H1 (cell line): ENCODE results near the gene LBX1. TPM values are rescaled to one million over a fixed set of nuclear protein-coding genes. Genes with fewer than 3 reads are reported as not detected.

Experiments
- CTCF ChIA-PET: fragments of 300-600 bp; sonication (Branson Sonifier 250); formaldehyde crosslinking; loops from one replicate; lab custom pipeline; 2021; ENCODE audit not compliant: partially characterized antibody; lab: Charles Lee
- POLR2A ChIA-PET: fragments of 300-600 bp; sonication (Branson Sonifier 250); formaldehyde crosslinking; loops from one replicate; lab custom pipeline; 2021; ENCODE audit warnings: inconsistent platforms; ENCODE audit not compliant: partially characterized antibody; lab: Charles Lee
- DNase-seq, 2 experiments: peaks; one replicate each; pipeline versions ENCODE4 v3.0.0 to v3.0.0-alpha.2; 2010 to 2022; ENCODE audit warnings: low spot score in 2 of 2, low read depth in 1 of 2, mixed read lengths in 1 of 2
- FAIRE-seq: peaks from 2 replicates; lab custom pipeline; 2011; peaks lifted over from hg19 to GRCh38; lab: Jason Lieb, UNC
- H2AFZ ChIP-seq: 2 replicates; pipeline ENCODE4 v1.8.1; 2012; ENCODE audit warnings: low read length, inconsistent platforms
- H2AK5ac ChIP-seq: 2 replicates; pipeline ENCODE4 v1.6.1; 2013; ENCODE audit warnings: low read depth, low read length
- H2BK120ac ChIP-seq: replicated peaks from 2 replicates; pipeline ENCODE3; 2013; ENCODE audit warnings: low read depth, low read length, inconsistent platforms
- H2BK12ac ChIP-seq: 2 replicates; pipeline ENCODE4 v1.6.1; 2013; ENCODE audit warnings: low read depth, low read length
- H2BK15ac ChIP-seq: 2 replicates; pipeline ENCODE4 v1.6.1; 2013; ENCODE audit warnings: low read length
- H2BK20ac ChIP-seq: 2 replicates; pipeline ENCODE4 v1.6.1; 2013; ENCODE audit warnings: low read length
- H2BK5ac ChIP-seq: 2 replicates; pipeline ENCODE4 v1.6.1; 2013; ENCODE audit warnings: low read depth, low read length
- H3K14ac ChIP-seq: 2 replicates; pipeline ENCODE4 v1.6.1; 2013; ENCODE audit warnings: inconsistent platforms; ENCODE audit not compliant: insufficient read length
- H3K18ac ChIP-seq: 2 replicates; pipeline ENCODE4 v1.6.1; 2013; ENCODE audit warnings: low read length; ENCODE audit errors: extremely low read depth
- H3K23ac ChIP-seq: 2 replicates; pipeline ENCODE4 v1.6.1; 2013; ENCODE audit warnings: inconsistent platforms; ENCODE audit not compliant: insufficient read length
- H3K23me2 ChIP-seq: 2 replicates; pipeline ENCODE4 v1.6.1; 2013; ENCODE audit warnings: low read depth, low read length
- H3K27ac ChIP-seq: 2 replicates; pipeline ENCODE4 v1.6.1; 2011; ENCODE audit warnings: low read depth, low read length, inconsistent platforms
- H3K27me3 ChIP-seq, 4 experiments: replicated peaks in 1 of 4; 1 replicate in 1 of 4; 2 replicates in 3 of 4; pipeline versions ENCODE4 v1.6.1 to v1.8.1; 2011 to 2013; ENCODE audit warnings: low read length in 3 of 4, mild to moderate bottlenecking in 3 of 4, inconsistent platforms in 2 of 4, mixed read lengths in 2 of 4, moderate library complexity in 1 of 4; ENCODE audit not compliant: control insufficient read depth in 3 of 4, insufficient read depth in 3 of 4; ENCODE audit errors: extremely low read depth in 1 of 4
- H3K36me3 ChIP-seq, 4 experiments: 2 replicates each; pipeline versions ENCODE4 v1.6.1 to v1.8.1; 2011 to 2013; ENCODE audit warnings: mild to moderate bottlenecking in 4 of 4, low read length in 3 of 4, moderate library complexity in 2 of 4, control low read depth in 1 of 4, inconsistent platforms in 1 of 4; ENCODE audit not compliant: insufficient read depth in 4 of 4, control insufficient read depth in 2 of 4
- H3K4ac ChIP-seq: replicated peaks from 2 replicates; pipeline ENCODE3; 2013; ENCODE audit warnings: low read length, low read depth, mixed read lengths, inconsistent platforms; ENCODE audit not compliant: insufficient read length
- H3K4me1 ChIP-seq, 4 experiments: replicated peaks in 1 of 4; 1 replicate in 1 of 4; 2 replicates in 3 of 4; pipeline versions ENCODE4 v1.6.1 to v1.8.1; 2011 to 2013; ENCODE audit warnings: low read length in 3 of 4, inconsistent platforms in 2 of 4, mixed read lengths in 1 of 4; ENCODE audit not compliant: insufficient read depth in 4 of 4, control insufficient read depth in 3 of 4
- H3K4me2 ChIP-seq, 2 experiments: 2 replicates each; pipeline versions ENCODE4 v1.6.1 to v1.8.1; 2011 to 2013; ENCODE audit warnings: low read depth in 2 of 2, low read length in 2 of 2, control low read depth in 1 of 2, inconsistent platforms in 1 of 2, mild to moderate bottlenecking in 1 of 2; ENCODE audit not compliant: insufficient read depth in 1 of 2
- H3K4me3 ChIP-seq, 4 experiments: fragments of 200-600, 300-600 bp in 1 of 4; sonication (generic), shearing (Covaris generic), sonication (Bioruptor Twin) in 1 of 4; 2 replicates each; pipeline versions ENCODE4 v1.5.1 to v1.8.1; 2011 to 2016; ENCODE audit warnings: low read length in 4 of 4, low read depth in 3 of 4, control low read depth in 2 of 4, inconsistent platforms in 2 of 4, mild to moderate bottlenecking in 2 of 4, mixed read lengths in 1 of 4, moderate library complexity in 1 of 4; ENCODE audit not compliant: insufficient read depth in 2 of 4; ENCODE audit errors: extremely low read depth in 1 of 4
- H3K56ac ChIP-seq: replicated peaks from 2 replicates; pipeline ENCODE3; 2013; ENCODE audit warnings: low read depth, mild to moderate bottlenecking, mixed read lengths, low read length, inconsistent platforms; ENCODE audit not compliant: insufficient read length
- H3K79me1 ChIP-seq: 2 replicates; pipeline ENCODE4 v1.6.1; 2013; ENCODE audit warnings: low read depth, low read length, control low read depth
- H3K79me2 ChIP-seq, 2 experiments: 2 replicates each; pipeline versions ENCODE4 v1.6.1 to v1.8.1; 2012 to 2013; ENCODE audit warnings: low read length in 2 of 2, mild to moderate bottlenecking in 2 of 2, inconsistent platforms in 1 of 2; ENCODE audit not compliant: insufficient read depth in 2 of 2, control insufficient read depth in 1 of 2
- H3K9ac ChIP-seq, 4 experiments: replicated peaks in 1 of 4; 1 replicate in 1 of 4; 2 replicates in 3 of 4; pipeline versions ENCODE4 v1.6.1 to v1.8.1; 2011 to 2013; ENCODE audit warnings: low read depth in 3 of 4, low read length in 3 of 4, control low read depth in 2 of 4, mild to moderate bottlenecking in 2 of 4, moderate library complexity in 2 of 4, inconsistent platforms in 1 of 4; ENCODE audit errors: extremely low read depth in 1 of 4
- H3K9me3 ChIP-seq, 2 experiments: 2 replicates each; pipeline versions ENCODE4 v1.6.1 to v1.8.1; 2012 to 2013; ENCODE audit warnings: mild to moderate bottlenecking in 2 of 2, moderate library complexity in 2 of 2, control low read depth in 1 of 2, inconsistent platforms in 1 of 2, low read depth in 1 of 2, low read length in 1 of 2, mixed read lengths in 1 of 2; ENCODE audit not compliant: insufficient read depth in 2 of 2
- H4K20me1 ChIP-seq, 2 experiments: replicated peaks in 1 of 2; 2 replicates each; pipeline versions ENCODE3 to v1.8.1; 2011 to 2013; ENCODE audit warnings: inconsistent platforms in 2 of 2, low read length in 2 of 2, mild to moderate bottlenecking in 1 of 2; ENCODE audit not compliant: insufficient read depth in 2 of 2, control insufficient read depth in 1 of 2
- H4K5ac ChIP-seq: 2 replicates; pipeline ENCODE4 v1.6.1; 2013; ENCODE audit warnings: low read length, low read depth, mixed read lengths, inconsistent platforms; ENCODE audit not compliant: insufficient read length
- H4K8ac ChIP-seq: 2 replicates; pipeline ENCODE4 v1.8.0; 2013; ENCODE audit warnings: mild to moderate bottlenecking, moderate library complexity, low read length, inconsistent platforms; ENCODE audit not compliant: insufficient read depth; ENCODE audit errors: extremely low read depth
- H4K91ac ChIP-seq: replicated peaks from 2 replicates; pipeline ENCODE3; 2013; ENCODE audit warnings: low read length, mixed read lengths, inconsistent platforms; ENCODE audit not compliant: insufficient read length
- CBX8 ChIP-seq: fragments of 300-800, 300-1000 bp; sonication (generic); IDR thresholded peaks from 2 replicates; pipeline ENCODE4 v1.7.1; 2016; ENCODE audit warnings: low read depth, low read length, borderline replicate concordance
- EGR1 ChIP-seq: IDR thresholded peaks from 2 replicates; pipeline ENCODE4 v1.6.1; 2011; ENCODE audit warnings: low read depth, low read length, borderline replicate concordance
- EZH2 ChIP-seq: fragments of 200-600 bp; sonication (generic); IDR thresholded peaks from 2 replicates; pipeline ENCODE4 v1.7.1; 2012; ENCODE audit warnings: low read depth, mild to moderate bottlenecking, moderate library complexity, low read length, inconsistent platforms; ENCODE audit not compliant: severe bottlenecking
- HDAC2 ChIP-seq, 2 experiments: fragments of 300-600 bp in 1 of 2; sonication (generic) in 1 of 2; IDR thresholded peaks; 2 replicates each; pipeline ENCODE4 v1.6.1; 2011 to 2012; ENCODE audit warnings: low read depth in 2 of 2, low read length in 2 of 2, mild to moderate bottlenecking in 2 of 2, moderate library complexity in 2 of 2, borderline replicate concordance in 1 of 2, inconsistent platforms in 1 of 2
- SAP30 ChIP-seq: fragments of 300-600 bp; sonication (generic); IDR thresholded peaks from 2 replicates; pipeline ENCODE4 v1.7.1; 2012; ENCODE audit warnings: low read length, moderate library complexity, mild to moderate bottlenecking, inconsistent platforms; ENCODE audit not compliant: insufficient read depth, insufficient replicate concordance
- SIRT6 ChIP-seq: IDR thresholded peaks from one replicate; pipeline ENCODE4 v1.7.1; 2012; ENCODE audit warnings: low read length, inconsistent platforms
- SRF ChIP-seq: IDR thresholded peaks from 2 replicates; pipeline ENCODE4 v1.6.1; 2011; ENCODE audit warnings: mild to moderate bottlenecking, low read depth, low read length, moderate library complexity
- TCF12 ChIP-seq: IDR thresholded peaks from 2 replicates; pipeline ENCODE4 v1.6.1; 2011; ENCODE audit warnings: low read depth, mild to moderate bottlenecking, low read length
- WGBS, 2 experiments: shearing (Covaris generic) in 1 of 2; methylation state at CpG; one replicate each; pipeline versions ENCODE4 v1.1.6 to v1.1.7; 2013 to 2015; ENCODE audit warnings: low lambda C conversion rate in 2 of 2, mixed read lengths in 2 of 2, inconsistent platforms in 1 of 2, low coverage in 1 of 2, missing lambda C conversion rate in 1 of 2; ENCODE audit not compliant: insufficient replicate concordance in 2 of 2, insufficient coverage in 1 of 2, insufficient read length in 1 of 2; ENCODE audit errors: extremely low coverage in 1 of 2, missing lambda C conversion rate in 1 of 2; 5-methylcytosine and 5-hydroxymethylcytosine counted together
- polyA plus RNA-seq, 7 experiments: library from polyadenylated mRNA; depleted of rRNA in 3 of 7; stranded (reverse) in 5 of 7; unstranded in 2 of 7; fragments of >200 nt in 5 of 7; fragments of 200-250 nt in 2 of 7; gene quantifications; 1 replicate in 5 of 7; 2 replicates in 1 of 7; 4 replicates in 1 of 7; pipeline versions ENCODE4 v1.2.1 to v1.2.3, GENCODE V29; 2011 to 2013; ENCODE audit warnings: missing spikeins in 2 of 7, mixed read lengths in 2 of 7
- total RNA-seq: library from RNA; stranded (reverse); fragmentation: NEBNext Ultra II Directional; extraction: Animal tissue kit (Norgen Biotek cat#: 25700); gene quantifications from 2 replicates; pipeline ENCODE4 v1.2.1, GENCODE V29; 2021
- TF ChIP-seq, protein P1 (sequence below): IDR thresholded peaks from 2 replicates; pipeline ENCODE4 v1.6.1; 2012; ENCODE audit warnings: inconsistent platforms

LBX1 gene
- total and polyA plus RNA-seq, 2 of the 8 experiments (the other 6 are each of a cell fraction or from before 2014, with no cell fraction given) = not detected

DNA sequence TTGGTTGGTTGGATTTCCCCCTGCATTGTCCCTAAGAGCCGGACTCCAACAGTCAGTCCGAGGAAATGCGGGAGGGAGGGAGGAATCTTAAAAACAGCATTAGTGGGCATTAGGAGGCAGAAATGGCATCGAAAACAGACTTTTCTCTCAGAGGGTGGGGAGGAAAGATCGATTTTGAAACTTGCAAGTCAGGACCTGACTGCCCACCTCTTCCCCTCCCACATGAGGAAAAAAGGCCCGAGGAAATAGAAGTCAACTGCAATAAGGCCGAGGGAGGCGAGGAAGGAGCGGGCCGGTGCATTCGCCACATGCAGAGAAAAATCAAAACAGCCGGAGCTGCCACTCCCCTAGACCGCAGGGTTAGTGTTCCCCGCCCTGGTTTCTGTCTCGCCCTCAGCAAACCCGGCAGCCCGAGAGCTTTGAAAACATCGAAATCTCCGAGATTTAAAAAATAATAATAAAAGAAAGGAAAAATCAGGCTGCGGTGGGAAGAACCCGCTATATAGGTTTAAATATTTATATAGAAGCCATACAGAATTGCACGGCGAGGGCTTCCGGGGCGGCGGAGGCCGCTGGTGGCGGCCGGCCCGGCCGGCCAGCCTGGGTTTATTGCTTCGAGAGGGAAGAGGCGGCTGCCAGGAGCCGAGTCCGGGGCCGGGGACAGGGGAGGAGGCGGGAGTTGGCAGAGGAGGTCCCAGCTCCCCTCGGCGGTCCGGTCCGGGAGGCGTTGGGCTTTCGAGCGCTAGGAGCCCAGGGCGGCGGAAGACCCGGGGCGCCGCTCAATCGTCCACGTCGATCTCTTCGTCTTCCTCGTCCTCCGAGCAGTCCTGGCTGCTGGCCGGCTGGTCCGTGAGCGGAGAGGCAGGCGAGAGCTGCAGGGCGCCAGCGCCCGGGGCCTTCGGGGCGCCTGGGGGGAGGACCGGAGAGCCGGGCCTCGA, 2.5 kb downstream of the LBX1 start:
- FAIRE-seq (no peak), DNase-seq (no peak)
- Histone ChIP-seq H4K5ac (no peak overlapping the region), H4K20me1 (peaks cover 35 to 44% of the 10 kb centered on the region in 2 experiments), H3K56ac (no peak overlapping the region), H3K79me2 (no peaks in the 10 kb centered on the region), H3K23me2 (no peaks in the 10 kb centered on the region; the same call in 1 of the 2 replicates), H3K14ac (no peak overlapping the region), H3K18ac (no peak overlapping the region), H3K27me3 (peaks cover 97 to 100% (median 100%) of the 10 kb centered on the region in 4 experiments), H3K4me3 (no peak overlapping the region), H3K9ac (no peak overlapping the region), H2BK120ac (no peak overlapping the region), H3K4ac (no peak overlapping the region), H2BK12ac (peak overlapping the region; percentile 94; the same call in 1 of the 2 replicates), H3K4me1 (peaks cover 6 to 29% (median 10%) of the 10 kb centered on the region in 4 experiments; a peak in 6 of 7 replicates), H2AK5ac (0 out of 2 replicates have a peak overlapping the region, but pooled peaks have one; percentile 76), H3K23ac (no peak overlapping the region), H3K27ac (no peak overlapping the region), H3K36me3 (peaks cover 0 to 14% (median 0%) of the 10 kb centered on the region in 4 experiments; a peak in 1 of 8 replicates), H3K79me1 (no peaks in the 10 kb centered on the region), H2BK5ac (no peak overlapping the region), H4K8ac (peak overlapping the region; percentile 48; the same call in 1 of the 2 replicates), H3K9me3 (0 out of 4 replicates have a peak, but pooled peaks cover 0 to 4% of the 10 kb centered on the region in 2 experiments), H4K91ac (no peak overlapping the region), H2BK15ac (peak overlapping the region; percentile 8; the same call in 1 of the 2 replicates), H2AFZ (no peak overlapping the region), H2BK20ac (no peak overlapping the region), H3K4me2 (peak overlapping the region in 1 of 2 experiments; percentile 7; a peak in 2 of 4 replicates)
- ChIA-PET POLR2A (interaction anchor here (0.8 kb wide), 1 partner anchor 165 kb away, joined by 3 read pairs; the partner anchor contains the start of gene KAZALD1), CTCF (interaction anchor here (0.6 to 4.5 kb wide), 14 partner anchors 8 to 483 kb away, joined by 3 to 35 read pairs (median 3); no protein-coding TSS in a partner anchor)
- 7% methylated on average over 48 of the region's 67 CpGs; no CpG with 5 or more reads in 1 of the 2 experiments for WGBS, 2 experiments
- no peak for TF ChIP-seq SAP30
- TF ChIP-seq EZH2 = no peak
- no peak for TF ChIP-seq HDAC2 (IDR thresholded peaks at IDR 0.05; ENCODE audit: borderline replicate concordance in 1 of 2, low read depth in 2 of 2, low read length in 2 of 2)
- TF ChIP-seq, protein P1, sequence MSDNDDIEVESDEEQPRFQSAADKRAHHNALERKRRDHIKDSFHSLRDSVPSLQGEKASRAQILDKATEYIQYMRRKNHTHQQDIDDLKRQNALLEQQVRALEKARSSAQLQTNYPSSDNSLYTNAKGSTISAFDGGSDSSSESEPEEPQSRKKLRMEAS = no peak
- no peak for TF ChIP-seq EGR1
- TF ChIP-seq SRF = no peak
- TF ChIP-seq SIRT6 = no peak
- TF ChIP-seq TCF12 = no peak
- peak; percentile 52; the same call in 1 of the 2 replicates for TF ChIP-seq CBX8
